Lower lobe of right lung (tissue), 2 donors: Measurements from ENCODE around the gene MNDA. TPM values are rescaled to one million over a fixed set of nuclear protein-coding genes. Genes with fewer than 3 reads are reported as not detected.

ENCODE experiments used
- ATAC-seq, 2 donors: fragments of 200-7000 bp; cut with Tn5 transposase; one replicate each; pipeline ENCODE4 v1.9.1; 2020 to 2022; ENCODE audit warnings: mild to moderate bottlenecking in 2 of 2, moderate library complexity in 2 of 2
- DNase-seq: peaks from one replicate; pipeline ENCODE4 v3.0.0-alpha.2; 2020
- H3K27ac ChIP-seq: fragments of 200-600 bp; one replicate; pipeline ENCODE4 v1.8.0; 2022
- H3K27me3 ChIP-seq: fragments of 200-600 bp; one replicate; pipeline ENCODE4 v1.8.0; 2022; ENCODE audit warnings: low read depth
- H3K36me3 ChIP-seq: fragments of 200-600 bp; one replicate; pipeline ENCODE4 v1.8.0; 2022; ENCODE audit warnings: mild to moderate bottlenecking
- H3K4me1 ChIP-seq: fragments of 200-600 bp; one replicate; pipeline ENCODE4 v1.8.0; 2022
- H3K4me3 ChIP-seq: fragments of 200-600 bp; one replicate; pipeline ENCODE4 v1.8.0; 2022; ENCODE audit warnings: mild to moderate bottlenecking
- H3K9me3 ChIP-seq: fragments of 200-600 bp; one replicate; pipeline ENCODE4 v1.8.0; 2022
- intact Hi-C: fragments of 100-400 bp; cut with DNase I; formaldehyde crosslinking; loops from one replicate; pipeline ENCODE4 v1.11.0; 2022
- total RNA-seq: library from RNA; stranded (reverse); fragmentation: NEBNext Ultra II Directional; extraction: Animal tissue kit (Norgen Biotek cat#: 25700); gene quantifications from one replicate; pipeline ENCODE4 v1.2.1, GENCODE V29; 2021
- TF ChIP-seq, protein P1 (sequence below): fragments of 200-600 bp; IDR thresholded peaks from one replicate; pipeline ENCODE4 v1.8.0; 2022; ENCODE audit warnings: antibody characterized with exemption, mild to moderate bottlenecking
- donor health status: DM: no; HTN: yes; CAD: no; lungs with severe emphysema.

MNDA gene
- total RNA-seq, 1 donor from 2014 or later: 84.3 TPM

DNA sequence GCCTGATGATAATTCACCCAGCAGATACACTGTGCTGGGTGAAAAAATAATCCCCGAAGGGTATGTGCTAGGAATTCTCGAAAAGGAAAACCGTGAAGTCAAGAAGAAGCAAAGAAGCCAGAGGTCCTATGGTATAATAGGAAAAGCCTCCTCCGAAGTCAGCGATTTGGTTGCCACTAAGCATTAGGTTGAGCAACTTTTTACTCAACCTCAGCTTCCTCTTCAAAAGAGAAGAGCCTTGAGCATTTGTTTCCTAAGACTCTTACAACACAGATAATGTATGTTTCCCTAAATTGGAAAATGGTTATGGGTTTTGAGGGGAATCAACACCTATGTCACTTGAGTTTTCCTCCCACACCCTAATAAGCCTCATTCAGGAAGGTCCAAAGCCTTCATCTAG, 21.3 kb upstream of the MNDA start:
- Histone ChIP-seq H3K4me3 (peak overlapping the region; percentile 7), H3K9me3 (no peaks in the 10 kb centered on the region), H3K4me1 (no peaks in the 10 kb centered on the region), H3K27me3 (no peaks in the 10 kb centered on the region), H3K36me3 (no peaks in the 10 kb centered on the region), H3K27ac (no peak overlapping the region)
- ATAC-seq (peak; percentile 55 to 73), DNase-seq (no peak)
- intact Hi-C loops: no loop called here
- TF ChIP-seq, protein P1, sequence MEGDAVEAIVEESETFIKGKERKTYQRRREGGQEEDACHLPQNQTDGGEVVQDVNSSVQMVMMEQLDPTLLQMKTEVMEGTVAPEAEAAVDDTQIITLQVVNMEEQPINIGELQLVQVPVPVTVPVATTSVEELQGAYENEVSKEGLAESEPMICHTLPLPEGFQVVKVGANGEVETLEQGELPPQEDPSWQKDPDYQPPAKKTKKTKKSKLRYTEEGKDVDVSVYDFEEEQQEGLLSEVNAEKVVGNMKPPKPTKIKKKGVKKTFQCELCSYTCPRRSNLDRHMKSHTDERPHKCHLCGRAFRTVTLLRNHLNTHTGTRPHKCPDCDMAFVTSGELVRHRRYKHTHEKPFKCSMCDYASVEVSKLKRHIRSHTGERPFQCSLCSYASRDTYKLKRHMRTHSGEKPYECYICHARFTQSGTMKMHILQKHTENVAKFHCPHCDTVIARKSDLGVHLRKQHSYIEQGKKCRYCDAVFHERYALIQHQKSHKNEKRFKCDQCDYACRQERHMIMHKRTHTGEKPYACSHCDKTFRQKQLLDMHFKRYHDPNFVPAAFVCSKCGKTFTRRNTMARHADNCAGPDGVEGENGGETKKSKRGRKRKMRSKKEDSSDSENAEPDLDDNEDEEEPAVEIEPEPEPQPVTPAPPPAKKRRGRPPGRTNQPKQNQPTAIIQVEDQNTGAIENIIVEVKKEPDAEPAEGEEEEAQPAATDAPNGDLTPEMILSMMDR: no peak

DNA sequence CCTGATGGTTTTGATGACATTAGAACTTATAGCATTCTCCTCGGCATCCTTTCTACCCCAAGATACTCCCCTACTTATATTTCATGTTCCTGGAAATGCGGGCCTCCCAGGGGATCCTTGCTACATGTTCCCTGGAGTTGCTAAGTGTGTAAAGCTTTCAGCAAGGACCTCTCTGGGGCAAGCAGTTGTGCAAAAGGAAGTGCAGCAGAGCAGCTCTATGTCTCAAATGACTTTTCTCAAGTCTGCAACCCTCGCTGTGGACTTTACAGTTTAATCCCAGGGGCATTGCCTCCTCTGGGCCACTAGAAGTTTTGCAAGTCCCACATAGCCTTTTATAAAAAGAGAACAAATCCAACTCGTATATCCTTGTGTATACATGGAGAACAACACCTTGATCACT, 20.8 kb upstream of the MNDA start:
- DNase-seq (no peak), ATAC-seq (peak; percentile 47 to 51)
- H3K36me3 ChIP-seq: no peaks in the 10 kb centered on the region
- no peak overlapping the region for H3K4me3 ChIP-seq
- no peak overlapping the region for H3K27ac ChIP-seq
- no peaks in the 10 kb centered on the region for H3K9me3 ChIP-seq
- TF ChIP-seq, protein P1: no peak
- no peaks in the 10 kb centered on the region for H3K27me3 ChIP-seq
- H3K4me1 ChIP-seq: no peaks in the 10 kb centered on the region
- intact Hi-C loops: no loop called here

DNA sequence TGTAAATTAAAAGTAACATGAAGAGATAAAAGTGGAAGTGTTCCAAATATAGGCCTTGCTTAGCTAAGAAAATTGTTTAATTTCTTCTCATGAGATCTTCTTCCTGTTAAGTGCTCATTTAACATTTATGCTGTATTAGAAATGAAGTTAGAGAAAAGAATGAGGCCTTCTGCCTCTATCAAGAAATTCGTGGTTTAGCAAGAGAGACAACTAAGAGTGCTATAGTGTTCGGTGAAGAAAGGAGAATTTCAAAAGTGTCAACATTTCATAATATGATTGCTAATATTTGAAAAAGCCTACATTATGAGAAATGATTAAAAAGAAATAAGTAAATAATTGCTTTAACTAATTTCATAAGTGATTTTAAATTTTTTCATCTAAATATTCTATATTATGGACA, 18.8 kb upstream of the MNDA start:
- no peaks in the 10 kb centered on the region for H3K4me1 ChIP-seq
- H3K27ac ChIP-seq: no peak overlapping the region
- ATAC-seq: no peak
- DNase-seq: no peak
- TF ChIP-seq, protein P1: no peak
- H3K4me3 ChIP-seq: no peak overlapping the region
- no peaks in the 10 kb centered on the region for H3K27me3 ChIP-seq
- no peaks in the 10 kb centered on the region for H3K36me3 ChIP-seq
- intact Hi-C loops: no loop called here
- H3K9me3 ChIP-seq: no peaks in the 10 kb centered on the region

DNA sequence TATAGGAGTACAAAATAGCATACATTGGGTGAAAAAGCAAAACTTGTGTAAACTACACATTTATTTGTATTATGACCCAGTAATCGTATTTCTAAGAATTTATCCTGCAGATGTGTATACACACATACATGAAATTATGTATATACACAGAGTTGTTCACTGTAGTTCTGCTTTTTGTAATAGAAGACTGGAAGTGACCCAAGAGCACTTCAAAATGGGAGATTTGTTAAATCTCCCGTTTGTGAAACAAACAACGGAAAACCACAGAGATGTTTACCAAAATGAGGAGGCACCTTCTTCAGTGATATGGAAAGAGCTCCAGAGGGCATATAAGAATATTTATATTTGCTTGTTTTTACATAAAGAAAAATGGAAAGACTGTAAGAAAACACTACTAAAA, 18.0 kb upstream of the MNDA start:
- no peak for DNase-seq
- H3K9me3 ChIP-seq: no peaks in the 10 kb centered on the region
- H3K36me3 ChIP-seq: no peaks in the 10 kb centered on the region
- TF ChIP-seq, protein P1: no peak
- intact Hi-C loops: no loop called here
- no peak overlapping the region for H3K4me3 ChIP-seq
- no peak overlapping the region for H3K27ac ChIP-seq
- H3K4me1 ChIP-seq: peaks cover 2% of the 10 kb centered on the region
- no peaks in the 10 kb centered on the region for H3K27me3 ChIP-seq
- no peak for ATAC-seq

DNA sequence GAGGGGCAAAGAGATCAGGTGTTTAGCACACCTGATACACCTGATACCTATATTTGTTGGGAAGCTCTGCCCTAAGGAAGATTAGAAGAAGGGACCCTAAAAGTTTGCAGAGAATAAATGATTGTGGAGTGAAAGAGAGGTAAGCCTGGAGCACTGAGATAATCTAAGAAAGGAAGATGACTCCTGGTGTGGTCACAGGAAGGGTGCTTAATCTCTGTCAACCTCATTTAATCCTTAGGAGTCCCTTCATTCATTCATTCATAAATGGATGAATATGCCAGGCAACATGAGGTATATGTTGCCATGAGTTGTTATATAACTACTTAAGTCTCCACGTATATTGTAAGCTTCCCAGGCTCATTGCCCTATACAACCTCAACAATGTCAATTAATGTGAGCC, 16.2 kb upstream of the MNDA start:
- Histone ChIP-seq H3K27ac (no peak overlapping the region), H3K27me3 (no peaks in the 10 kb centered on the region), H3K36me3 (no peaks in the 10 kb centered on the region), H3K9me3 (no peaks in the 10 kb centered on the region), H3K4me3 (no peak overlapping the region), H3K4me1 (peaks cover 7% of the 10 kb centered on the region)
- no peak for ATAC-seq
- TF ChIP-seq, protein P1: no peak
- no peak for DNase-seq
- intact Hi-C loops: no loop called here

DNA sequence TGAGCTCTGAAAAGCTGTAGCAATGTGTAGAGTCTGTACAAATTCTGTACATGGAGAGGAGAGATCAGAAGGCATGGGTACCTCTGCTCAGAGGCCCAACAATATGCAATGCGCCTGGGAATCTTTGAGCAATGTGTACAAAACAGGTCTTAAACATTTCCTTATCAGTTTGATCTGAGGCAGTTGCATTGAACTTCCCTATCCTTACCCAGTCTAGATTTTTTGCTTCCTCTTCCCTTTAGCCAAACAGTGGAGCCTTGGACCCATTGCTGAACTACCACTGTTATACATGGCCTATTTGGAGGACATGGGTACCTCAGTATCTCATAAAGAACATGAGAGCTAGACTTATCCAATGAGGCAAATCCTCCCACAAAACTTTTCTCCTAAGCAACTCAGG, 12.6 kb upstream of the MNDA start:
- Histone ChIP-seq H3K4me3 (no peak overlapping the region), H3K27me3 (no peaks in the 10 kb centered on the region), H3K4me1 (peaks cover 7% of the 10 kb centered on the region), H3K36me3 (no peaks in the 10 kb centered on the region), H3K9me3 (no peaks in the 10 kb centered on the region), H3K27ac (peak overlapping the region; percentile 38)
- intact Hi-C loops: no loop called here
- TF ChIP-seq, protein P1: no peak
- ATAC-seq: peak; percentile 45 to 59
- no peak for DNase-seq
